Activated effector memory CD4-positive, alpha-beta T cell treated with anti-CD3 and anti-CD28 coated beads, Interleukin-2, amount 50 U/mL, for 16 hours (primary cell): ENCODE data around the gene ANO4.

Experiments
- DNase-seq: peaks from one replicate; pipeline ENCODE4 v3.0.0-alpha.2; 2020

Gene ANO4

DNA sequence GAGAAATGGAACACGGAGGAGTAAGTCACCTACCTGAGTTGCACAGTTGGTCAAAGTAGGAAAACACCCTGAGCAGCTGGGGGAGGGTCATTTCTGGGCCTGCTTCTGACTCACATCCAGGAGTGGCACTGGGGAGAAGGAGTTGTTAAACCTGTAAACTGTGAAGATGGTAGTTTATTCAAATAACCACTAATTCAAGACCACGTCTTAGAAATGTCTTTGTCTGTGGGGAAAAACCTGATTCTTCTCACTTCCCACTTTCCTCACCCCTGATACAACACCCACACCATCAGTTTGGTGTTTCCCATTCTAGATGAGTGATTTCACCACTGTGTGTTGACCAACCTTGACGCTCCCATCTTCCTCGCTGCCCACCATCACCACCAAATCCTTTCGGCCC lies 207.1 kb downstream of the ANO4 start:
- no peak for DNase-seq

DNA sequence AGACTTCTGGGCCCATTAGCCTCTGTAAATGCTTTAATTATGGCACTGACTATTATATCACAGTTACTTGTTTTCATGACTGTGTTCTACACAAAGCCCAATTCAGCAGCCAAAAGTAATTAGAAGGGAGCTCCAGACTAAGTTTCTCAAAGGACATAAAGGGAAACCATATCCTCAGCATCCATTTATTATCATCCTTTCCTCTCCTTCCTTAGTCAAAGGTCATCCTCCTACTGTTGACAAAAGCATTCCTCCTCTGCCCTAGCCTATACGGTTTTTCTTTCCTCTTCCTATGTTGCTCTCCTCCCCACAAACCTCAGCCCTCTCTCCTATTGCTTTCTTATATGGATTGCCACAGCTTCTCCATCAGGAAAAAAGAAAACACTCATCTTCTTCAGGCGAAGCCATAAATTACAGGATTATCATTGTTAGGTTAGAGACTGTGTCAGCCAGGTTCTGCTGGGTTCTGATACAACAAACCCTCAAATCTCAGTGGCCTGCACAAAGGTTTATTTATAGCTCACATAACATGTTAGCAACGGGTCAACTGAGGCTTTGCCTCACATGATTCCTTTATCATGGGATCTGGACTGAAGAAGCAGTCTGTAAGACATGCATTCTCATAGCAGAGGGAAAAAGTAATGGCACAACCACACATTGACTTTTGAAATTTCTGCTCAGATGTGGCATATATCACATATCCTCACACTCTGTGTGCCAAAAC lies 208.3 kb downstream of the ANO4 start:
- DNase-seq: no peak

DNA sequence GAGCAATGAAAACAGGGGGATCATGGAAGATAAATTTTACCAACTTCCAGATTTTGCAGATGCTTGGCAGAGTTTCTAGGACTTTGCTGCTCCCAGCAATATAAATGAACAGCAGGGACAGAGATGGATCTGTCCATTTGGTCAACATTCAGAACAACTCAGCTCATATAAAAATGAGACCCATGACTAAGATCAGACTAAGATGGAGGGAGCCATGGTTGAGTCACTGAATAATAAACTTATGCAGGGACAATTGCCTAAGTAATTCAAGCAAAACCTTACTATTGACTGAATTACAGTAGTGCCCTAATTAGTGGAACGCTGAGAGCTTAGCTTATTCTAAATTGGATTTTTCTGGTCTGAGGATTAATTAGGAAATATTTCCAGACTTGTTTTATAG lies 210.3 kb downstream of the ANO4 start:
- no peak for DNase-seq

DNA sequence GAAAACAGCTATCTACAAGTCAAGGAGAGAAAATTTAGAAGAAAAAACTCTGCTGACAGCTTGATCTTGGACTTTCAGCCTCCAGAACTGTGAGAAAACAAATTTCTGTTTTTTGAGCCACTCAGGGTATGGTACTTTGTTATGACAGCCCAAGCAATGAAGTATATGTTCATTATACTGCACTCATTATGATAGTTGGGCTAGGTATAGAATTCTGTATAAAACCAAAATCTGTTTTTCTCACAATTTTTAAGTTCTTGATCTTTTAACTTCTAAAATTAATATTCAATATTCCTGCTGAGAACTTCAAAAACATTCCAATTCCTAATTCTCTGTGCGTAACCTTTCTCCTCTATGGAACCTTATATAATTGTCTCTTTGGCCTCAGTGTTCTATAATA lies 214.7 kb downstream of the ANO4 start:
- no peak for DNase-seq

DNA sequence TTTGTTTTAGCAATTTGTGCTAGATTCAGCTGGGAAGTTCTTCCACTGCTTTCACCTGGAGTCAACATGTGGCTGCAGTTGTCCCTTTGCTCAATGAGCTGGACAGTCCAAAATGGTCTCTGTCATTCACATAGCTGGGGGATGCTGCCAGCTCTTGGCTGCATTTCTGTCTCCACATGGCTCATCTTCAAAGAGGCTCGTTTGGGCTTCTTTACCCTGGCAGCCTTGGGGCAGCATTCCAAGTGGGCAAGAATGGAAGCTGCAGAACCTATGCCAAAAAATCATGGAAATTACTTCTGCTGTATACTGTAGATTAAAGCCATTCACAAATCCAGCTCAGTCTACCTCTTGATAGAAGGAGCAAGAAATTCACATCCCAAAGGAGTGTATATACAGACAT lies 216.3 kb downstream of the ANO4 start:
- DNase-seq: no peak

DNA sequence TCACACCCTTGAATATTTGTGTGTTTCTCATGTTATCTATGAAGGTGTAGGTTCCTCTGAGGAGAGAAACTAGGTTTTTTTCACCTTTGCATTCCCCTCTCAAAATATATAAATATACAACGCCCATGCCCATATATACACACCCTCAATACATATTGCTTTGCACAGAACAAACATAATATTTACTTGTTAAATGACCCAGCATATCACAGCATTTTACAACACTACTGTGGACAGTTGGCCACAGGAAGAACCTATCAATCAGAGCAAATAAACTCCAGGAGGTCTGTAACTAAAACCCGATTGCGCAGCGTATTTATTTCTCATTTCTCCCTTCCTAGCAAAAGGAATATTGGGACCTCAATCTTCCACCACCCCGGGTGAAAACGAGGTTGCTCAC lies 219.4 kb downstream of the ANO4 start:
- DNase-seq: no peak

DNA sequence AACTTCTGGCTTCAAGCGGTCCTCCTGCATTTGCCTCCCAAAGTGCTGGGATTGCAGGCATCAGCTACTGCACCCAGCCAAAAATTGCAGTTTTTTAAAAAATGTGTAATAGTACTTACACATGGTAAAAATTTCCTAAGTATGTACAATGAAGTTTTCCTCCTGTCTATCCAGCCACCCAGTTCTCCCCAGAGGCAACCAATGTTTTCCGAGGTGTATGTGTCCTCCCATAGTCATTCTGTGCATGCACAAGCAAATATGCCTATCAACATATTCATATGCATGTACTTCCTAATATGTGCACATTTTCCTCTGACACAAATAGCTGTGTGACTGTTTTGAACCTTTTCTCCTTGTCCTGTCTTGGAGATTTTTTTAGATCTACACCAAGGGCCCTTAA lies 220.5 kb downstream of the ANO4 start:
- no peak for DNase-seq

DNA sequence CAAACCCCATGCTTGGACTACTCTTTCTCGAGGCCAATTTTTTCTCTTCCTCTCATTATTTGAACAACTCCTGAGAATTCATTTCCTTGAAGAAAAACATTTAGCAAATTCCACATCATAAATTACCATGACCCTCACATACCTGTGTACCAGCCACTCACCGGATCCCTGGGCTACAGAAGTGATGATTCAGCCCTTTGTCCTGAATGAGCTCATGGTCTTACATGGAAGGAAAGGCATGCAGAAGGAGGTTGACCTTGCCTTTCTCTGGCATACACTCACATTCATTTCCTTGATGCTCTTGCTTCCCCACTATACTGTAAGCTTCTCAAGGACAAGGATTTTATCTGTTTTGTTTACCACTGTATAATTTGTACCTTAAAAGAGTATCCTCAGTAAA lies 224.0 kb downstream of the ANO4 start:
- DNase-seq: no peak

DNA sequence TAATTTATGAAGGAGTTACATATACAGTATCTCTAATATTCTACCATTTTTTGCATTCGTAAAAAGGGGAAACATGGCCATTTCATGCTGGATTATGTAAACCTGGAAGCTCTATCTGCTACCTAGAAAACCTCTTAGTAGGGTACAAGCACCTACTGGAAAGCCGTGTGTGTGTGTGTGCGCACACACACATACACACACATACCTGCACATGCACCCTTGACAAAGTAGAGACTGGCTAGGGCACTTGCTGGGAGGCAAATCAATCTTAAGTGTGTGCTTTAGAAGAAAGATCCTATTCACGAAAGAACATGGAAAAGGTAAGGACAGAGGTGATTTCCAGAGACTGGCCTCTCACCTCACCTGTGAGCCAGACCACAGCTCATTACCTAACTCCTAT lies 224.6 kb downstream of the ANO4 start:
- no peak for DNase-seq

DNA sequence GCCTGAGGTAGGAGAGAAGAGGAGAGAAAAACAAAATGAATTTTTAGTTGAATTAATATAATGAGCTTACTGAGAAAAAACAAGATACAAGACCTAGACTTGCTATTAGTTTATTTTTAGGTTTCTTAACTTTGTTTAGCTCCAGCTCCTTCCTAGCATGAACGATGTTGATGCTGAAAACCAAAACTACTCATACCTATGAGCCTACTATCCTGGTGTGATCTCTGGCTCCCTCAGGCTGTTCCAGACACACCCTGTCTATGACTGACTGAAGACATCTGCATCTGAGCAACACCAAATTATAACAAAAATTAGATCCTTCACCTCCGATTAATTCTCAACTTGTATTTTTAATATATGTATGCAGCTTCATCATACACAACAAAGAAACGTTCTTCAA lies 225.1 kb downstream of the ANO4 start:
- no peak for DNase-seq

DNA sequence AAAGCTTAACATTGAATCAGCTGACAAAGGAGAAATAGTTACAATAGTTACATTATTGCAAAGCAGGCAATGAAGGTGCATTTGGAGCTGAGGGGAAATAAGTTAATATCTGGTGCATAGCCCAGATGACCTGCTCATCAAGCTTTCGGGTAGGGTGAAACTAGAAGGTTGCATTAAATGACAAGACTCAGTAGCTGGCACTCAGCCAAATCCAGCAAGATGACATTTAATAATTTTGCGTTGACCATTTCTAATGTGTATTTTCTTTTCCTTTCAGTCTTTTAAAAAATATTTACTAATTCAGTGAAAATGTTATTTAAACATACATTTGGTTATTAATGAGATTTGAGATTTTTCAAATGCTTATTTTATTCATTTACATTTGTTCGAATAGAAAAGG lies 226.9 kb downstream of the ANO4 start:
- DNase-seq: no peak

DNA sequence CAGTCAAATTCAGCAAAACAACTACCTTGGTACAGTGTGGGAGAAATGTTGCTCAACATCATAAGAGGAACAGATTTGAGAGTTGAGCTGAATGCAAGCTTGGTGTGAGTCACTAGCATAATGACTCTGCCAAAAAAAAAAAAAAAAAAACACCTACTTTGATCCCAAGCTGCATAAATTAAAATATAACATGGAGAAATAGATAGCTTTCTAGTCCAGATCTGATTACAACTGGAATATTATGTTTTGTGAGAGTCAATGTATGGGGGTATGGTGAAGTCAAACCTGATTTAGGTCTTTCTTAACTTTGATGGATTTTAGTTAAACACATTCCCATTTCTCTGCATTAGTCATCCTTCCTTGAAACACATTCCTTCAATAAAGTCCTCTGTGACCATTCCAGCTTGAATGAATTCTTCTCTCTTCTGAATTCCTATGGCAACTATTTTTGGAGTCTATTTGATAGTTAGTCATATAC lies 227.4 kb downstream of the ANO4 start:
- no peak for DNase-seq

DNA sequence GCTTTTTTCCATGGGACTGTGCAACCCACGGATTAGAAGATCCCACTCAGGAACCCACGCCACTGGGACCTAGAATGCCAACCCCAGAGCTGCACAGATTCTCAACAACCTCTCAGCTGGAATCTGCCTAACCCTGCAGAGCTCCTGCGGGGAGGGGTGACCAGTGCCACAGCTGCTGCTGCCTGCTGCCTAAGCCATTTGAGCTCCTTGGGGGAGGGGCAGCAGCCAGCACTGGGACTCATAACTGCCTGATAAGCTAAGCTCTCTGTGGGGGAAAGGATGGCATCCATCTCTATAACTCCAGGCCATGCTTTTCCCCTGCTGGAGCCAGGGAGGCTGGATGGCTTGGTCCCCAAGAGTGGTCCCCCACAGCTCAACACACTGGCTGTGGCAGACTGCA lies 232.6 kb downstream of the ANO4 start:
- DNase-seq: no peak

DNA sequence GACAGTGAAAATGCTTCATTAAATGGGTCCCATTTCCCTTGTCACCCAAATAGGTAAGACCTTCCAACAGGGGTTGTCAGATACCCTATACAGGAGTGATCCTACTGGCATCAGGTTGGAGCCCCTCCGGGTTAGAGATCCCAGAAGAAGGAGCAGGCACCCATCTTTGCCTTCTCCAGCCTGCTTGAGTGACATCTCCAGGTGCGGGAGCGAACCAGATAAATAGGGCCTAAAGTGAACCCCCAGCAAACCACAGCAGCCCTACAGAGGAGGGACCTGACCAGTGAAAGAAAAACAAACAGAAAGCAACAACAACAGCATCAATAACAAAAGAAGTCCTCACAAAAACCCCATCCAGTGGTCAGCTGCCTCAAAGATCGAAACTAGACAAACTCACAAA lies 233.2 kb downstream of the ANO4 start:
- DNase-seq: no peak

DNA sequence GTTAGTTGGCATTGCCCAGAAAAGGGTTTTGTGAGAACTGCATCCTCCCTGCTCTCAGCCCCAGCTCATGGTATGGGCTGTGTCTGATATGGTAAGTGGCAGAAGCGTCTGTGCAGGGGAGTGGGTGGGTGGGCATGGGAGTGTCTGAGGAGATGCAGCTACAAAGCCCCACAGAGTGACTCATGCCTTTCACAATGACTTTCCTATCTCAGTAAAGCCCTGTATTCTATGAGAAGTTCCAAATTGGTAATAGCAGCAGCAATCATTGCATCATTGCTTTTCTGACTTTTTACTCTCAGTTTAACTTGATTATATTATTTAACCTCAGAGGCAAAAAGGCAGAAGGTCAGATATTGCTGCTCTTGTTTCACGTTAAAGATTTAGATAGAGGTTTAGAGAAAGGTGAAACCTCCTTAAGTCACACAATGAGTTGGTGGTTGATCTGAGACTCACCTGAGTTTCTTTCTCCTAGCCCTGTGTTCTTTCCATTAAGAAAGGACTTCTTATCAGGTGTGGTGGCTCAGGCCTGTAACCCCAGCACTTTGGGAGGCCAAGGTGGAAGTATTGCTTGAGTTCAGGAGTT lies 243.8 kb downstream of the ANO4 start:
- no peak for DNase-seq

DNA sequence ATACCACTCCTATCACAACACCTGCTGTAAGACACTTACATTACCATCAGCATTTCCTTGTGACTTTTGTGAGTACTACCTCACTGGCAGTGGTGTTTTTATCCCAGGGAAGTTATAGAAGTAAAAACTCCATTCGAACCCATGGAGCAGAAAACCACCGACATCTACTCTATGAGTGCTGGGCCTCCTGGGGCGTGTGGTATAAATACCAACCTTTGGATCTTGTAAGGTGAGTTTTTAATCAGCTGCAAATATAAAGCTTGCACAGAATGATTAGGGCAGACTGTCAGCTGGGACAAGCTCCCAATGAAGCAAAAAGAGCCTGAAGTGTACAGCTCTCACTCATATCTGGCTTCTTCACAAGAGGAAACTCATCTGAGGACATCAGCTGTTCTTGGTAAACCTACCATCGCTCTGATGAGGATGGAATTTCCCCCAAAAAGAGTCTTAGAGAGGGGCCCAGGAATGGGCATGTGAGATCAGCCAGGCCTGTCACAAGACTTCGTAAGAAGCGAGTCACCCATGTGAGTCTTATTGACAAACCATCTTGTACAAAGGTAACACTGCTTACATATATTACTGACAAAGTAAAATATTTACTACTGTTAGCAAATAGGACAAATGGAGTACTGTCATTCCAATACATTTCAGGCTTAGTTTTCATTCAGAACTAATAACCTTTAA lies 245.4 kb downstream of the ANO4 start:
- no peak for DNase-seq

DNA sequence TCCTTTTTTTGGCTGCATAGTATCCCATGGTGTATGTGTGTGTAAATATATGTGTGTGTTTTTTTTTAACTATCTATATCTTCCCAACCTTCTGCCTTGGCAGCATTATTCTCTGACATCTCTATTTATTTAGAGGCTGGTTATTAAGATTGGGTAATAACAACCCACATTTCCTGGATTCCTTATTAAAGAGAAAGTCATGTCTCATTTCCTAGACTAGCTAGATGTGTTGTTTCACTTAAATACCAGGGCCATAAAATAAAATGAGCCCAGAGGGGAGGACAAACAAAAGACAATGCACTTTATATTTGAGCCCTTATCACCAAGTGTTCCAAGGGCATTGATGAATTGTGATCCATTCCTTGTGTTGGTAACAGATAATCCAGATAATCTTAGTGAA lies 246.4 kb downstream of the ANO4 start:
- DNase-seq: no peak

DNA sequence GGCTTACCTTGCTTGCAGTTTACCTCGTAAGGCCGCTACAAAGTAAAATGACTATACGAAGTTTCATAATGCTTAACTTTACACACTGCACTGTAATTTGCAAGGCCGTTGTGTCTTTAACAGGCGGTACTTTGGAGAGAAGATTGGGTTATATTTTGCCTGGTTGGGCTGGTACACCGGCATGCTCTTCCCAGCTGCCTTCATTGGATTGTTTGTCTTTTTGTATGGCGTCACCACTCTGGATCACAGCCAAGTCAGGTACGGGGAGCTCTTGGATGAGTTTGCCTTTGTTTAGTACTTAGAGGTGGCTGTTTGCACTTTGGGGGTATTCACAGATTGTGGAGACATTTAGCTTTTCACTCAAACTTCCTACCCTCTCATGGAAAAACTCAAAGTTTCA lies 247.6 kb downstream of the ANO4 start:
- DNase-seq: no peak

DNA sequence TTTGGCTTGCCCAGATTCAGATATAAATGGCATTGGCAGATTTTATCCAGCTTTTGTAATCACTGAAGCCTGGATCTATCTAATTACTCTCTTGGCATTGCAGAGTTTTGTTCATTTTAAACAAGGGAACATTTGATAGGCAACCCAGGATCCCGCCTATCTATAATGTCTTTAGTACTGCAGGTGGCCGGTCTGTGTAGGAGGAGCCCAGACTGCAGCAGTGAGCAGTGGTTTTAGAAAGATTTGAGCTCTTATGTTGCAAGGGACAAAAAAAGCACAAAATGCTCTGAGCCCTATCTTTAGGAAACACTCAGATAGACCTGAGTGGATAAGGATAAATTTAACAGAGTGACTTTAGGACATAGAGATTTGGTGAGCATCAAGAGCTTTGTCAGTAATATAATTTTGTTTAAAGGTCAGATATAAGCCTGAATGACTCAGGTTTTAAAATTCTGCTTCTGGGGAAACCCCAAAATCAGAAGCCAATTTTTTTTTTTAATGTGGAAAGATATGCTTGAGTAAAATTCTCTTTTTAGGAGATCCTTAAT lies 250.0 kb downstream of the ANO4 start:
- no peak for DNase-seq

DNA sequence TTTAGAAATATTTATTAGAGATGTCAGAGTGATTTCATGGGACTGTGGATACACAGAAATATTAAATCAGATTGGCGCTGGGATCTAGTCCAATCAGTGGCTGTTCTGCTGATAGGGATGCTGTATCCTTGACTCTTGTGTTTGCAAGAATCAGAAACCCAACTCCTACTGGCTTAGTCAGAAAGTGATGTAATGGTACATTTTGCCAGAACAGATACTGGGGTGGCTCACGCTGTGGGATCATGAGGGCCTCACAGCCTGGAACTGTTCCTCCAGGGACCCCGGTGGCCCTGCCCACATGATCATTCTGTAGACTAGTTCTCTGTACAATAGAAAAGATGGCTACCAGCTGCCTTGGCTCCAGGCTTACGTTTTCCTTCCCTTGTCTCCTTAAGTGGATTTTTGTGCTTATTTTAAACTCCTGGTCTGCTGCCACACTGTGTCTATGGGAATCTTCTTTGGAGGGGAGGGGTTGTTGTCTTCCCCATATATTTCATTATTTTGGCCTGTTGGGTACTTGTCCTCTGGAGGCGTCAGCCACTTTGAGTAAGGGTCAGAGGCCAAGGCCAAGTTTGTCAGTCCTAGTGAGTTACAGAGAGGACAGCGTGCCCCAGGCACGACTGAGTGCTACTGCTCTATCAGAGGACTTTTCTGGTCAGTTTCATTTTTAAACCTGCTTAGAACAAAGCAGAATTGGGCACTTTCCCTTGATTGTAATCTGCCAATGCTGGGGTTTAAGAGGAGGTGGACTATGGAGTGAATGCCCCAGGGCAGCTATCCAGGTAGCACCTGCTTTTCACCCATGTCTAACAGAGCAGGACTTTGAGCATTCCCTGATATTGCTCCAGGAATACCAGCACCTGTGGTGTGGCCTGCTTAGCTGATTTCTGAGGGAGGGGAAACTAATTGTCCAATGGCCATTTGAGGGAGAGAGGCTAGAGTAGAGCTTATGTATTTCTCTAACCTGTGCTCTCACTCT lies 251.2 kb downstream of the ANO4 start:
- DNase-seq: no peak

DNA sequence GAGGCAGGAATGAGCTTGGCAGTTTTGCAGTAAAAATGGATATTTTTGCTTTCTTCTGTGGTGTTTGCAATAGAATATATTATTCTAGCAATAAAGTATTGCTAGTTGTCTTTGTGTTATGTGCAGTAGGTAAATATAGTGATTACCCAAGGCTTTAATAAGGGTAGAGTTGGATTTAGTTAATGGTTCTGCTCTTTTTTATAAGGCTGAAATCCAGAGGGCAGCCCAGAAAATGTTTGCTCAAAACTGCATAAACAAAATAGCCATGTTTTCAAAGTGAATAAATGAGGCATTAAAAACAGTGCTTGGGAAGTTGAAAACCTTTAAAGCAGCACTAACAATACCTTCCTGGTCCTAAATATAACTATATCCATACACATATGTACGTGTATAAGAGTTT lies 253.1 kb downstream of the ANO4 start:
- no peak for DNase-seq

DNA sequence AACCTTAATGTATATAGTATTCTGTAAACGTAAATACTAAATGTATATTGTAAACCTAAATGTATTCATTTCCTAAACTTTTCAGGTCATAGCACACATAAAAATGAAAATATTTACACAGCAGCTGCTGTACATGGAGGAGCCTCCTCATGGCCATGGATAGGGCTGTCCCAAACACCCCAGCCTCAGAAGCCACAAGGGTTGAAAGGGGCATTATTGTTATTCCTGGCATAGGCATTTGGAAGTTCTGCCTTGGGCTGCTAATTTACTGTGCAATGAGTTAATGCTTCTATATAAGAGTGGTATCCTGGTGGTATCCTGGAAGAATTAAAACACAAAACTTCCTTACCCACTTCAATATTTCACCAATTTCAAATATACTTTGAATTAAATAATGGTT lies 256.1 kb downstream of the ANO4 start:
- no peak for DNase-seq

DNA sequence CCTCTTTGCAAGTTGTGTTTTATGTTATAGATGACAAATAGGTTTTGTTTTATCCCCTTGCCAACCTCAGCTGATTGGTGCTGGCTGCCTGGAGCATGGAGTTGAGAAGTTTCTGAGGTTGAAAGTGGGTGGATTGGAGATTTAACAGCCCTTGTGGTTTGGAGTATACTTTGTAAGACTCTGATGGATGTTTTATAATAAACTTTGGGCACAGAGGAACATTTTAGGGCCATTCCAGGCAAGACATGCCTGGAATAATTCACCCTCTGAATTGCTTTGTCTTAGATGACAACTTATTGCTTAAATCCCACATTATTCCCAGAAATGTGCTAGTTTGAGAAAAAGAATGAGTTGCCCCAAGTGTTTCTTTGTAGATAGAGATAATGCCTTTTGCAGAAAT lies 256.6 kb downstream of the ANO4 start:
- DNase-seq: no peak
